COLO668 (cell line): ENCODE measurements around the gene DVL2.
"Not testable (repeated sequence)": the region's sequence is repeated elsewhere in the genome, so short reads cannot be mapped to it uniquely, and the experiment has no call there.

Source experiments
- DNase-seq: peaks from one replicate; lab custom pipeline; 2025; ENCODE audit not compliant: unreplicated experiment; lab: John Stamatoyannopoulos, UW

Gene DVL2

GRCh38 chr17:7256766-7257456, 22.6 kb upstream of the DVL2 start:
- DNase-seq, result no peak

GRCh38 chr17:7254511-7254910, 20.2 kb upstream of the DVL2 start:
- no peak for DNase-seq

DNA sequence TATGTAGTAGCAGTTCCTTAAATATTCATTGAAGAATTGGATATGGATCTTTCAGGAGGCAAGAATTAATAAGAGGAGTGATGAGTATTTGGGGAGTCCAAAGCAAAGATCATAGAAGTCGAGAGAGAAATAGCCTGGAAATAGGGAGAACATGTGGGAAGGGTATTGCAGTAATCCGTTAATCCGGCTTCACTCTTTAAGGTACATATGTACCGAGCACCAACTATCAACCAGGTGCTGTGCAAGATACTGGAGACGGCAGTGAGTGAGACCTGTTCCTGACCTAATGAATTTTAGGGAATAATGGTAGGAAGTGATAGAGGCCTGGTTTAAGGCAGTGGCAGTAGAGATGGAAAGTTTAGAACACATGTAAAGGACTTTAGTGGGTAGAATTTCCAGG, 18.8 kb upstream of the DVL2 start:
- DNase-seq, result no peak

DNA sequence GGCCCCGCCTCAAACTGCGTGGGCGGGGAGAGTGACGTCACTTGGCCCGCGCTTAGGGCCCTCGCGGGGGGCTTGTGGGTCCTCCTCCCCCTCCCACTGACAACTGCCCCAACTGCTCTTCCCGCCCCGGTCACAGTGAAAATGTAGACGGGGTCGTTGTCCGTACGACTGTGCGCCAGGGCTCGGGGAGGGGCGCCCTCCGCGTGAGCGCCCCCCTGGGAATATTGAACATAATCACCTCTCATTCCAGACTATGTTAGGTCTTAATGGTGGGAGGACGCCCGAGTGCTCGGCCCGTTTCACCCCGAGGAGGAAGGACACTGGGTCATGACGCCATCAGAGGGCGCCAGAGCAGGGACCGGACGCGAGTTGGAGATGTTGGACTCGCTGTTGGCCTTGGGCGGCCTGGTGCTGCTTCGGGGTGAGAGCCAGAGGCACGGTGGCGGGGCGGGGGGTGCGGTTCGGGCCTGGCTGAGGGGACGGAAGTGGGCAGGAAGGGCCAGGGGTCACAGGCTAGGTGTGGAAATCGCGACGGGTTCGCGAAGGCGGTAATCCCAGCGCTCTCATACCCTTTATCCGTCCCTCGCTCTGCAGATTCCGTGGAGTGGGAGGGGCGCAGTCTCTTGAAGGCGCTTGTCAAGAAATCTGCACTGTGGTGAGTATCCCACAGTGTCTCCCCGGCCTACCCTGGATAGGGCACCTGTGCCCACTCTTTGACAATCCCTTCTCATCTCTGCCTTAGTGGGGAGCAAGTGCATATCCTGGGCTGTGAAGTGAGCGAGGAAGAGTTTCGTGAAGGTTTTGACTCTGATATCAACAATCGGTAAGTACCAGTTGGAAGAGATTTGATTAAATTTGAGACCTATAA, 18.1 kb upstream of the DVL2 start, which contains the start of gene ELP5:
ELP5 (plus strand) TSS at position 40 of the 868 bp plus-strand sequence; CDS start at position 376, 336 bp downstream.
- peak; percentile 89 for DNase-seq

DNA sequence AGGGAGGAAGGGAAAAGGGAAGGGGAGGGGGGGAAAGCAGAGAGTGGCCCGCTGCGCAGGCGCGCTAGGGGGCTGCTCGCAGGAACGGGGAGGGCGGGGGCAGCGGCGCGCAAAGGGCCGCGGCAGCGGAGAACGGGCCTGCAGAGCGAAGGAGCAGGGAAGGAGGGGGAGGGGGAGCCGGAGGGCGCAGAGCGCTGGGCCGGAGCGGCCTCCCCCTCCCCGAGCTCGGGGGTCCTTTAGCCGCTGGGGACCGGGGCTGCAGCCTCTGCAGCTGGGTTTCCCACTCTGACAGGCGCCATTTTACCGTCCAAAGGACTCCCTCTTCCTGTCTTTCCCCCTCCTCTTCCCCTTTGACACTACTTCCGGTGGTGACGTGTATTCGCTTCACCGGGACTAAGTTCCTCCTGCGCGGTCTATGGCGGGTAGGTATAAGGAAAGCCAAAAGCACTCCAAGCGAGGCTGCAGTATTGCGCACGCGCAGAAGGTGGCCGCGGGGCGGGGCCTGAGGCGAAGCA, 17.4 kb upstream of the DVL2 start, which contains the start of gene CTDNEP1:
CTDNEP1 (minus strand) TSS at position 74 of the 515 bp plus-strand sequence. CDS start 438 bp downstream, outside the sequence.
- peak; percentile 92 for DNase-seq

DNA sequence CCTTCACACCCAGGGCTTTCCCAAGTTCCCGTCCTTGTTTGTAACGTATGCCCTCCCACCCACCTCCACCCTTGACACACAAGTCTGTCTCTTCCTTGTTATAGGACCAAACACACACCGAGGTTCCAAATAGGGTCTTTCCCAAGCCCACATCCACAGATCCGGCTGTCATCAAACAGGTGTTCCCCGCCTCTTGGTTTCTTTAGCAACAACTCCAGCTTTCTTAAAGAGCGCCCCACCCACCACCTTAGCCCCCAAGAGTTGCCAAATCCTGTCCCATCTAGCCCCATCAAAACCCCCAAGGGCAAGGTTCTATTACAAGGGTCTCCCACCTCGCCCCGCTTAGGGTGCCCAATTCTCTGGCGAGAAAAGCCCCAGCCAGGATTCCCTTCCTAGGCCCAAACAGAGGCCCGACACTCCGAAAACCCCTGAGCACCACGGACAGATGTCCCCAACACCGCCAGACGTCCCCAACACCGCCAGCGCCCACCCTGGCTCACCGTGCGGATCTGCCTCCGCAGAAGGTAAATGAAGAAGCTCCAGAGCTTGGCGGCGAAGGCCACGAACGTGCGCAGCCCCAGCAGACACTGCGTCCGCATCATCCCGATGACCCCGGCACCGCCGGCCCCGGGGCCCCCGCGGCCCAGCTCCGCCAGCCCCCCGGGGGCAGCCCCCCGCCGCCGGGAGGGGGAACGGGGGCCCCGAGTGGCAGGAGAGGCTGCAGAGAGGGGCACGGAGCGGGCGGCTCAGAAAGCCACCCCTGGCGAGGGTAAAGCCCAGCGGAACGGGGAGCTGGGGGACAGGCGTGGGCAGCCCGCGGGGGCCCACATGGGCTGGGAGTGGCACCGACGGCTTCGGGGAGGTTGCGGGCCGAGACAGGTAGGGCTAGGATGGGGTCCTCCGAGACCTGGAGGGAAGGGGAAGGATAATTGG, 16.6 kb upstream of the DVL2 start:
- no peak for DNase-seq

DNA sequence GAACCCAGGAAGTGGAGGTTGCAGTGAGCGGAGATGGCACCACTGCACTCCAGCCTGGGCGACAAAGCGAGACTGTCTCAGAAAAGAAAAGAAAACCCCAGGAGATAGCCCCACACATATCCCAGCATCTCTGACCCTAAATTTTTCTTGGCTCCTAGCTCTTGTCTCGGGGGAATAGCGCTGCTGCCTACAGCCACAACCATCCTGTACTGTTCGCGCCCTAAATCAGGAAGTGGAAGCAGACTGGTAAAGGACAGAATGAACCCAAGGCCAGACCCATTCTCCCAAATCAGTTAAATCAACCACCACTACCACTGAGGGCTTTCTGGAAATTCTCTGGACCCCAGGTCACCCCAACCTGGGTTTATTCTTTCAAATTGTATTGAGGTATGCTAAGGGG, 15.5 kb upstream of the DVL2 start:
- no peak for DNase-seq

GRCh38 chr17:7249214-7249613, 14.9 kb upstream of the DVL2 start:
- DNase-seq, result no peak

- no peak for DNase-seq
Measured at GRCh38 chr17:7248796-7249195, 14.5 kb upstream of the DVL2 start.

GRCh38 chr17:7246779-7247178, 12.5 kb upstream of the DVL2 start:
- DNase-seq, result no peak

- DNase-seq, result not testable (repeated sequence)
Measured at GRCh38 chr17:7243838-7244237, 9.5 kb upstream of the DVL2 start.

GRCh38 chr17:7243453-7243729, 9.1 kb upstream of the DVL2 start:
- DNase-seq, result no peak

DNA sequence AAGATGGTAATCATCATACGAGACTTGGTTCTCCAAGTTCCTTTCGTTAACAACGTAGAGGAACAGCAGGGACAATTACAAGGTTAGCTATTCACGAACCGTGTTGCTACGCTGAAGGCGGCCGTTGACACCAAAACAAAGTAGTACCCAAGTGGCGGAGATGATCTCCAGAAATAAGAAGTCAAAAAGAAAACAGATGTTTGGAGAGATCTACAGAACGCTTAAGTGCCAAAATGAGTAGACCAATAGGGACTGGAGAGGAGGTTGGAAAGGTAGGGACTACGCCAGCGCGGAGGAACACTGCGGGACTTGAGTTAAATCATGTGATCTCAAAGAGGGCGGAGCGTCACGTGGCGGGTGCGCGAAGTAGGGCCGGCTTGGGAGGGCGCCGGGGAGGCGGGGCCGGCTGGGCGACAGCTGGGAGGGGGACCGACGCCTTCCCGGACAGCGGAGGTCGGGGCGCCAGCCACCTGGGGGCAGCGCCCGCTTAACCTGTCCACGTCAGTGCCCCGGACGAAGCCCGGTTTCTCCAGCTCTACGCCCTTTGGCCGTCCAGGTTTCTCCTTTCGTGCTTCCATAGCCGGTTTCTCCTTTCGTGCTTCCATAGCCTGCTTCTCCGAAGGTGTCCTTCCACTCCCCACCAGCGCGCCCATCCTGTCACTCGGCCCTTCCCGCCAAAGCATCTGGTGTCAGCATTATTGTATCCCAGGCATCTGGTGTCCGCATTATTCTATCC, 8.6 kb upstream of the DVL2 start:
- DNase-seq, result peak; percentile 94

- peak; percentile 82 for DNase-seq
Measured at GRCh38 chr17:7241783-7242716, 7.7 kb upstream of the DVL2 start, which contains the start of gene GABARAP. TSS of gene GABARAP (minus strand) at chr17:7242449. CDS start at chr17:7242330, 119 bp downstream.

DNA sequence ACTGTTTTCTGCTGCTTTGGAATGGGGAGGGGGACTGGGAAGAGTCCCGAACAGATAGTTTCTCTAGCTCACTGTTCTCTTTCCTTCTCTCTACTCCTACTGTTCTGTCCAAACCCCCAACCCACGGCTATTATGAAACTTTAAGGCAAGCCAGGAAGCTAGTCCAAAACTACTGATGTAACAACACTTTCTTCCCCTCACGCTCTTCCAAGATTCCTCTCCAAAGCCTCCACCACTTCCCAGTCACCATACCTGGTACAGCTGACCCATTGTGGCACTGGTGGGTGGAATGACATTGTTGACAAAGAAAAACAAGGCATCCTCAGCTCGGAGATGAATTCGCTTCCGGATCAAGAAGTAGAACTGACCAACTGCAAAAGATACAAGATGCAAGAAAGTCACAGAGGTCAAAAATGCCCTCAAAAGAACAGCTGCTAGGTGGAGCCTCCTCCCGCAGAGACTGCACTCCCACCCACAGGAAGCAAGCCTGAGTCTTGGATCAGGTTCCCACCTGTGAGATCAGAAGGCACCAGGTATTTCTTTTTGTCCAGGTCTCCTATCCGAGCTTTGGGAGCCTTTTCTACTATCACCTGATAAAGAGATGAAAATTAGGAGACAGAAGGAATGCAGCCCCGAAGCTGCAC, 6.9 kb upstream of the DVL2 start:
- peak; percentile 26 for DNase-seq

- no peak for DNase-seq
Measured at GRCh38 chr17:7240375-7240774, 6.1 kb upstream of the DVL2 start.

- DNase-seq, result peak; percentile 96
Measured at GRCh38 chr17:7239091-7240027, 5.0 kb upstream of the DVL2 start, which contains the start of gene PHF23. TSS of gene PHF23 (minus strand) at chr17:7239457. CDS start at chr17:7239279, 178 bp downstream.
